Brain pericyte (primary cell): ENCODE results near the gene CERT1.
"Not testable (repeated sequence)": the region's sequence is repeated elsewhere in the genome, so short reads cannot be mapped to it uniquely, and the experiment has no call there.

ENCODE experiments used
- DNase-seq: peaks from one replicate; pipeline ENCODE4 v3.0.0-alpha.2; 2012; ENCODE audit warnings: low read depth, low spot score

CERT1 gene

GRCh38 chr5:75351139-75351926 is 160.1 kb downstream of the CERT1 start:
- DNase-seq, result no peak

GRCh38 chr5:75349663-75350062 is 161.8 kb downstream of the CERT1 start:
- DNase-seq, result no peak

GRCh38 chr5:75348241-75348640 is 163.2 kb downstream of the CERT1 start:
- DNase-seq, result no peak

- DNase-seq, result no peak
These were observed 168.6 kb downstream of the CERT1 start for GRCh38 chr5:75342836-75343235.

- DNase-seq, result no peak
These were observed 169.5 kb downstream of the CERT1 start for GRCh38 chr5:75341934-75342333.

- no peak for DNase-seq
These were observed 170.5 kb downstream of the CERT1 start for GRCh38 chr5:75340714-75341478.

GRCh38 chr5:75338408-75338807 is 173.0 kb downstream of the CERT1 start:
- DNase-seq, result no peak

GRCh38 chr5:75337366-75338021 is 173.9 kb downstream of the CERT1 start:
- DNase-seq, result no peak

- DNase-seq, result peak; percentile 99
These were observed 174.7 kb downstream of the CERT1 start, which contains the start of gene HMGCR for GRCh38 chr5:75336615-75337336. TSS of gene HMGCR (plus strand) at chr5:75337220. CDS start at chr5:75342606, 5,386 bp downstream.

- peak; percentile 54 for DNase-seq
These were observed 175.3 kb downstream of the CERT1 start for GRCh38 chr5:75335952-75336614.

GRCh38 chr5:75335486-75335885 is 175.9 kb downstream of the CERT1 start:
- no peak for DNase-seq

GRCh38 chr5:75334413-75334812 is 177.0 kb downstream of the CERT1 start:
- DNase-seq, result not testable (repeated sequence)

GRCh38 chr5:75333759-75334158 is 177.7 kb downstream of the CERT1 start:
- not testable (repeated sequence) for DNase-seq

GRCh38 chr5:75331095-75332090 is 180.0 kb downstream of the CERT1 start:
- no peak for DNase-seq

GRCh38 chr5:75330404-75330803 is 181.0 kb downstream of the CERT1 start:
- DNase-seq, result no peak
